WTC11 (cell line): ENCODE results near the gene RFNG. TPM values are rescaled to one million over a fixed set of nuclear protein-coding genes. Genes with fewer than 3 reads are reported as not detected.
A peak's percentile ranks its signal among the peaks of the same experiment; 100 is the strongest.

ENCODE experiments used
- ATAC-seq: fragments of 200-7000 bp; cut with Tn5 transposase; 2 replicates; pipeline ENCODE4 v1.10.0; 2021; ENCODE audit warnings: mild to moderate bottlenecking, moderate library complexity
- CTCF ChIA-PET: fragments of 300-600 bp; sonication (Branson Sonifier 250); formaldehyde crosslinking; loops from one replicate; lab custom pipeline; 2021; ENCODE audit warnings: antibody characterized with exemption; lab: Charles Lee
- POLR2A ChIA-PET: fragments of 350-600 bp; sonication (Branson Sonifier 250); formaldehyde crosslinking; loops from one replicate; lab custom pipeline; 2021; ENCODE audit warnings: antibody characterized with exemption; lab: Charles Lee
- DNase-seq: peaks from one replicate; pipeline ENCODE4 v3.0.0; 2021; ENCODE audit warnings: low spot score
- H3K27ac Mint-ChIP-seq: 2 replicates; pipeline ENCODE4 v1.8.0; 2021; ENCODE audit warnings: mixed read lengths
- H3K27me3 Mint-ChIP-seq: 2 replicates; pipeline ENCODE4 v1.8.0; 2021; ENCODE audit warnings: low read depth, mild to moderate bottlenecking, moderate library complexity, mixed read lengths
- H3K36me3 Mint-ChIP-seq: 2 replicates; pipeline ENCODE4 v1.8.0; 2021; ENCODE audit warnings: mixed read lengths
- H3K4me1 Mint-ChIP-seq: 2 replicates; pipeline ENCODE4 v1.8.0; 2022; ENCODE audit warnings: mixed read lengths
- H3K4me3 Mint-ChIP-seq: 2 replicates; pipeline ENCODE4 v1.8.0; 2021; ENCODE audit warnings: mild to moderate bottlenecking, moderate library complexity, mixed read lengths
- H3K9me3 Mint-ChIP-seq: 2 replicates; pipeline ENCODE4 v1.8.0; 2021; ENCODE audit warnings: mixed read lengths
- AR ChIP-seq: fragments of 250-450 bp; sonication (Bioruptor Pico); IDR thresholded peaks from 2 replicates; pipeline ENCODE4 v1.9.0; 2021; ENCODE audit warnings: mild to moderate bottlenecking
- CBFB ChIP-seq: sonication (generic); formaldehyde crosslinking; IDR thresholded peaks from 2 replicates; pipeline ENCODE4 v1.8.1; 2022; ENCODE audit warnings: mild to moderate bottlenecking, low read depth, missing genetic modification reagents
- CTCF ChIP-seq: fragments of 200-600 bp; IDR thresholded peaks from 2 replicates; pipeline ENCODE4 v1.8.0; 2022; ENCODE audit warnings: antibody characterized with exemption
- GRHL2 ChIP-seq: fragments of 250-450 bp; sonication (Bioruptor Pico); IDR thresholded peaks from 2 replicates; pipeline ENCODE4 v1.8.0; 2022; ENCODE audit warnings: mild to moderate bottlenecking, moderate library complexity; ENCODE audit not compliant: insufficient replicate concordance, severe bottlenecking
- HMGA2 ChIP-seq: fragments of 250-450 bp; sonication (Bioruptor Pico); IDR thresholded peaks from 2 replicates; pipeline ENCODE4 v1.4.0; 2021; ENCODE audit warnings: mild to moderate bottlenecking, moderate library complexity
- NR3C1 ChIP-seq: sonication (generic); formaldehyde crosslinking; conservative IDR thresholded peaks from 2 replicates; pipeline ENCODE4 v1.8.1; 2023; ENCODE audit warnings: low read depth, mild to moderate bottlenecking, missing genetic modification reagents
- OVOL2 ChIP-seq: fragments of 250-450 bp; sonication (Bioruptor Pico); IDR thresholded peaks from 2 replicates; pipeline ENCODE4 v1.9.0; 2021; ENCODE audit warnings: mild to moderate bottlenecking, borderline replicate concordance
- PRDM15 ChIP-seq: sonication (generic); formaldehyde crosslinking; IDR thresholded peaks from 2 replicates; pipeline ENCODE4 v1.8.0; 2022; ENCODE audit warnings: missing genetic modification reagents
- RORB ChIP-seq: fragments of 250-450 bp; sonication (Bioruptor Pico); IDR thresholded peaks from 2 replicates; pipeline ENCODE4 v1.9.0; 2021; ENCODE audit warnings: mild to moderate bottlenecking
- TCF7 ChIP-seq: sonication (generic); formaldehyde crosslinking; IDR thresholded peaks from 2 replicates; pipeline ENCODE4 v1.8.0; 2022; ENCODE audit warnings: mild to moderate bottlenecking, low read depth, missing genetic modification reagents, moderate library complexity
- USF2 ChIP-seq: sonication (generic); formaldehyde crosslinking; IDR thresholded peaks from 2 replicates; pipeline ENCODE4 v1.8.1; 2023; ENCODE audit warnings: mild to moderate bottlenecking, missing genetic modification reagents, moderate library complexity
- ZBTB21 ChIP-seq: sonication (generic); formaldehyde crosslinking; IDR thresholded peaks from 2 replicates; pipeline ENCODE4 v1.8.1; 2023; ENCODE audit warnings: mild to moderate bottlenecking, missing genetic modification reagents, borderline replicate concordance
- ZBTB43 ChIP-seq: sonication (generic); formaldehyde crosslinking; IDR thresholded peaks from 2 replicates; pipeline ENCODE4 v1.8.1; 2023; ENCODE audit warnings: mild to moderate bottlenecking, missing genetic modification reagents
- ZNF121 ChIP-seq: sonication (generic); formaldehyde crosslinking; IDR thresholded peaks from 2 replicates; pipeline ENCODE4 v1.8.0; 2023; ENCODE audit warnings: missing genetic modification reagents
- ZNF423 ChIP-seq: fragments of 250-450 bp; sonication (Bioruptor Pico); IDR thresholded peaks from 2 replicates; pipeline ENCODE4 v2.1.2; 2022; ENCODE audit warnings: mild to moderate bottlenecking, moderate library complexity
- total RNA-seq: library from RNA; stranded (reverse); gene quantifications from 3 replicates; pipeline ENCODE4 v1.2.3, GENCODE V29; 2021

Gene RFNG
- total RNA-seq, 1 experiment from 2014 or later, result 41.6 TPM

- TF ChIP-seq TCF7 (CRISPR knock-in tag), result no peak
- TF ChIP-seq ZBTB21 (CRISPR knock-in tag), result no peak
- TF ChIP-seq CBFB, result no peak
- no peak for TF ChIP-seq RORB (CRISPR knock-in tag)
- TF ChIP-seq OVOL2 (CRISPR knock-in tag), result no peak
These were observed 5.6 kb downstream of the RFNG start (continued) for GRCh38 chr17:82045936-82046484.

- ChIA-PET CTCF (interaction anchor here (0.6 to 2.9 kb wide), 8 partner anchors 13 to 111 kb away, joined by 3 to 25 read pairs (median 4); partner anchors contain the start of genes CENPX, LRRC45 and RAC3), POLR2A (no interaction called here)
- ATAC-seq (peak; percentile 69), DNase-seq (no peak)
- peaks cover 6% of the 10 kb centered on the region; the same call in 1 of the 2 replicates for H3K27me3 Mint-ChIP-seq
- peaks cover 10% of the 10 kb centered on the region for H3K36me3 Mint-ChIP-seq
- no peaks in the 10 kb centered on the region for H3K9me3 Mint-ChIP-seq
- H3K4me3 Mint-ChIP-seq, result no peak overlapping the region
- TF ChIP-seq ZNF423 (CRISPR knock-in tag) (peak; percentile 61), HMGA2 (CRISPR knock-in tag) (no peak), PRDM15 (CRISPR knock-in tag) (no peak), CTCF (no peak)
- H3K4me1 Mint-ChIP-seq, result peaks cover 27% of the 10 kb centered on the region
- H3K27ac Mint-ChIP-seq, result no peak overlapping the region
These were observed 8.1 kb downstream of the RFNG start for GRCh38 chr17:82043507-82043906.

- Mint-ChIP-seq H3K27me3 (peaks cover 10% of the 10 kb centered on the region), H3K36me3 (peaks cover 8% of the 10 kb centered on the region), H3K4me1 (peaks cover 32% of the 10 kb centered on the region), H3K9me3 (no peaks in the 10 kb centered on the region), H3K27ac (no peak overlapping the region), H3K4me3 (no peak overlapping the region)
- POLR2A ChIA-PET, result interaction anchor here (0.6 kb wide), 1 partner anchor 113 kb away, joined by 3 read pairs; no protein-coding TSS in a partner anchor
- DNase-seq (no peak), ATAC-seq (no peak)
- no peak for TF ChIP-seq ZBTB43 (CRISPR knock-in tag)
- peak; percentile 57; the same call in 1 of the 2 replicates for TF ChIP-seq ZNF121 (CRISPR knock-in tag)
- CTCF ChIA-PET, result interaction anchor here (0.7 to 2.9 kb wide), 4 partner anchors 12 to 64 kb away, joined by 4 to 25 read pairs (median 6); partner anchors contain the start of genes CENPX, LRRC45 and RAC3
These were observed 9.0 kb downstream of the RFNG start for GRCh38 chr17:82042649-82043048.

- peaks cover 10% of the 10 kb centered on the region for H3K27me3 Mint-ChIP-seq
- ChIA-PET CTCF (interaction anchor here (1.7 to 1.8 kb wide), 2 partner anchors 11 to 63 kb away, joined by 3 to 13 read pairs; no protein-coding TSS in a partner anchor), POLR2A (no interaction called here)
- peak overlapping the region; percentile 34; the same call in 1 of the 2 replicates for H3K27ac Mint-ChIP-seq
- H3K4me1 Mint-ChIP-seq, result peaks cover 34% of the 10 kb centered on the region
- DNase-seq (no peak), ATAC-seq (no peak)
- no peak overlapping the region for H3K4me3 Mint-ChIP-seq
- H3K36me3 Mint-ChIP-seq, result no peaks in the 10 kb centered on the region
- H3K9me3 Mint-ChIP-seq, result no peaks in the 10 kb centered on the region
- no peak for TF ChIP-seq AR (CRISPR knock-in tag)
- TF ChIP-seq GRHL2 (CRISPR knock-in tag), result no peak
- no peak for TF ChIP-seq USF2
- TF ChIP-seq NR3C1 (CRISPR knock-in tag), result no peak
- no peak for TF ChIP-seq ZBTB21 (CRISPR knock-in tag)
- TF ChIP-seq, all 79 proteins: peak for 0
These were observed 10.3 kb downstream of the RFNG start for GRCh38 chr17:82041144-82041814.
